ENCODE measurements around the gene AK5.

AK5 gene

DNA sequence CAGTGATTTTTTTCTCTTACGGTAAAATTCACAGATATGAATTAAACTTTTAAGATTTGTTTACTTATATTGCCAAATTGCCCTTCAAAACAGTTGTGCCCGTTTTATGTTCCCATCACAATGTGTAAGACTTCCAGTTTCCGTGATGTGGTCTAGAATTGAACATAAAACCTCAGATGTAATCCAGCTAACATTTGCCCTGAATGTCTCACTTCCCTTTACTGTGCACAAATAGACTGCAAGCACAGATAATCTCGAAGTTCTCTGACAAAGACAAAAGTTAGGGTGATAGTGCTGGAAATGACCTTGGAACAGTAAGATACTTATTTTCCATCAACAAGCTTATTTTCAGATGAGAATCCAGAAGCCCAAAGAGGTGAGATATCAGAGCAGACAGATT is 223.2 kb downstream of the AK5 start:
- ATAC-seq: no peak
- no peak for TF ChIP-seq ZNF565 (CRISPR knock-in tag; conservative IDR thresholded peaks at IDR 0.05; ENCODE audit: low read depth)
- TF ChIP-seq CSRNP3 (CRISPR knock-in tag; IDR thresholded peaks at IDR 0.05): no peak
- TF ChIP-seq, protein P1, sequence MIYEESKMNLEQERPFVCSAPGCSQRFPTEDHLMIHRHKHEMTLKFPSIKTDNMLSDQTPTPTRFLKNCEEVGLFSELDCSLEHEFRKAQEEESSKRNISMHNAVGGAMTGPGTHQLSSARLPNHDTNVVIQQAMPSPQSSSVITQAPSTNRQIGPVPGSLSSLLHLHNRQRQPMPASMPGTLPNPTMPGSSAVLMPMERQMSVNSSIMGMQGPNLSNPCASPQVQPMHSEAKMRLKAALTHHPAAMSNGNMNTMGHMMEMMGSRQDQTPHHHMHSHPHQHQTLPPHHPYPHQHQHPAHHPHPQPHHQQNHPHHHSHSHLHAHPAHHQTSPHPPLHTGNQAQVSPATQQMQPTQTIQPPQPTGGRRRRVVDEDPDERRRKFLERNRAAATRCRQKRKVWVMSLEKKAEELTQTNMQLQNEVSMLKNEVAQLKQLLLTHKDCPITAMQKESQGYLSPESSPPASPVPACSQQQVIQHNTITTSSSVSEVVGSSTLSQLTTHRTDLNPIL (CRISPR knock-in tag; IDR thresholded peaks at IDR 0.05; ENCODE audit: low read depth): no peak
- no peak for TF ChIP-seq ISL1 (CRISPR knock-in tag; IDR thresholded peaks at IDR 0.05)
- TF ChIP-seq TOX (CRISPR knock-in tag; IDR thresholded peaks at IDR 0.05; ENCODE audit: borderline replicate concordance): no peak
- no peak for TF ChIP-seq TSHZ2 (CRISPR knock-in tag; IDR thresholded peaks at IDR 0.05)
- no peak for TF ChIP-seq OSR1 (CRISPR knock-in tag; IDR thresholded peaks at IDR 0.05)
- TF ChIP-seq ESRRG (CRISPR knock-in tag; IDR thresholded peaks at IDR 0.05): no peak
- TF ChIP-seq ZFP3 (CRISPR knock-in tag; IDR thresholded peaks at IDR 0.05): no peak
- no peak for TF ChIP-seq ZC3H10 (CRISPR knock-in tag; IDR thresholded peaks at IDR 0.05)
- TF ChIP-seq BACH2 (CRISPR knock-in tag; IDR thresholded peaks at IDR 0.05; ENCODE audit: borderline replicate concordance): no peak
- TF ChIP-seq ZNF70 (CRISPR knock-in tag; IDR thresholded peaks at IDR 0.05): no peak
- no peak for TF ChIP-seq TCF4 (CRISPR knock-in tag; IDR thresholded peaks at IDR 0.05; ENCODE audit: borderline replicate concordance)

DNA sequence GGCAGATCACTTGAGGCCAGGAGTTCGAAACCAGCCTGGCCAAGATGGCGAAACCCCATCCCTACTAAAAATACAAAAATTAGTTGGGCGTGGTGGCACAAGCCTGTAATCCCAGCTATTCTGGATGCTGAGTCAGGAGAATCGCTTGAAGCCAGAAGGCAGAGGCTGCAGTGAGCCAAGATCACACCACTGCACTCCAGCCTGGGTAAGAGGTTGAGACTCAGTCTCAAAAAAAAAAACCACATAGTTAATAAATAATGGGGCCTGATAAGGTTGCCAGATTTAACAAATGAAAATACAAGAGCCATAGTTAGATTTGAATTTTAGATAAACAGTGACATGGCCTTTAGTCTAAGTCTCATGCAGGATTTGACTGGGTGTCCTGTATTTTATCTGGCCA is 225.0 kb downstream of the AK5 start:
- TF ChIP-seq ESRRG (CRISPR knock-in tag; IDR thresholded peaks at IDR 0.05) (no peak), POU6F1 (CRISPR knock-in tag; IDR thresholded peaks at IDR 0.05; ENCODE audit: borderline replicate concordance, low read depth) (no peak), ISL1 (CRISPR knock-in tag; IDR thresholded peaks at IDR 0.05) (no peak), ZFP30 (CRISPR knock-in tag; IDR thresholded peaks at IDR 0.05) (no peak), BACH2 (CRISPR knock-in tag; IDR thresholded peaks at IDR 0.05; ENCODE audit: borderline replicate concordance) (no peak), ZFP3 (CRISPR knock-in tag; IDR thresholded peaks at IDR 0.05) (no peak), SNAI2 (CRISPR knock-in tag; IDR thresholded peaks at IDR 0.05) (no peak), GLIS3 (CRISPR knock-in tag; IDR thresholded peaks at IDR 0.05) (no peak), ZC3H10 (CRISPR knock-in tag; IDR thresholded peaks at IDR 0.05) (no peak), TCF4 (CRISPR knock-in tag; IDR thresholded peaks at IDR 0.05; ENCODE audit: borderline replicate concordance) (no peak), ZNF70 (CRISPR knock-in tag; IDR thresholded peaks at IDR 0.05) (no peak), ZNF565 (CRISPR knock-in tag; conservative IDR thresholded peaks at IDR 0.05; ENCODE audit: low read depth) (no peak), TSHZ2 (CRISPR knock-in tag; IDR thresholded peaks at IDR 0.05) (no peak), PPARA (CRISPR knock-in tag; IDR thresholded peaks at IDR 0.05; ENCODE audit: borderline replicate concordance) (no peak), CSRNP3 (CRISPR knock-in tag; IDR thresholded peaks at IDR 0.05) (no peak)
- TF ChIP-seq, protein P2, sequence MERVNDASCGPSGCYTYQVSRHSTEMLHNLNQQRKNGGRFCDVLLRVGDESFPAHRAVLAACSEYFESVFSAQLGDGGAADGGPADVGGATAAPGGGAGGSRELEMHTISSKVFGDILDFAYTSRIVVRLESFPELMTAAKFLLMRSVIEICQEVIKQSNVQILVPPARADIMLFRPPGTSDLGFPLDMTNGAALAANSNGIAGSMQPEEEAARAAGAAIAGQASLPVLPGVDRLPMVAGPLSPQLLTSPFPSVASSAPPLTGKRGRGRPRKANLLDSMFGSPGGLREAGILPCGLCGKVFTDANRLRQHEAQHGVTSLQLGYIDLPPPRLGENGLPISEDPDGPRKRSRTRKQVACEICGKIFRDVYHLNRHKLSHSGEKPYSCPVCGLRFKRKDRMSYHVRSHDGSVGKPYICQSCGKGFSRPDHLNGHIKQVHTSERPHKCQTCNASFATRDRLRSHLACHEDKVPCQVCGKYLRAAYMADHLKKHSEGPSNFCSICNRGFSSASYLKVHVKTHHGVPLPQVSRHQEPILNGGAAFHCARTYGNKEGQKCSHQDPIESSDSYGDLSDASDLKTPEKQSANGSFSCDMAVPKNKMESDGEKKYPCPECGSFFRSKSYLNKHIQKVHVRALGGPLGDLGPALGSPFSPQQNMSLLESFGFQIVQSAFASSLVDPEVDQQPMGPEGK (CRISPR knock-in tag; IDR thresholded peaks at IDR 0.05; ENCODE audit: borderline replicate concordance): no peak
- TF ChIP-seq, protein P1 (CRISPR knock-in tag; IDR thresholded peaks at IDR 0.05; ENCODE audit: low read depth): no peak
- ATAC-seq: no peak

Measured in SK-N-SH treated with all-trans-retinoic acid at 6 μM for 48 hours (cell line).